Endothelial cell of umbilical vein (primary cell): ENCODE data around the gene NUP214. TPM values are rescaled to one million over a fixed set of nuclear protein-coding genes. Genes with fewer than 3 reads are reported as not detected.

Experiments
- BruUV-seq: library from RNA; stranded (reverse); fragments of 400-500 nt; replicated peaks from 2 replicates; lab custom pipeline; 2021; lab: Mats Ljungman, UMichigan
- CTCF ChIA-PET: fragments of 300-600, 350-600 bp; sonication (Branson Sonifier 250); formaldehyde crosslinking; loops from one replicate; lab custom pipeline; 2021; ENCODE audit warnings: antibody characterized with exemption, inconsistent platforms; lab: Charles Lee
- POLR2A ChIA-PET: fragments of 300-600, 350-600 bp; sonication (Branson Sonifier 250); formaldehyde crosslinking; loops from one replicate; lab custom pipeline; 2021; ENCODE audit warnings: antibody characterized with exemption, inconsistent platforms; lab: Charles Lee
- DNase-seq: peaks from one replicate; pipeline ENCODE4 v3.0.0-alpha.2; 2011; ENCODE audit warnings: low read depth, low spot score
- FAIRE-seq: peaks from 2 replicates; lab custom pipeline; 2011; peaks lifted over from hg19 to GRCh38; lab: Jason Lieb, UNC
- H2AFZ ChIP-seq: 2 replicates; pipeline ENCODE4 v1.6.0; 2012; ENCODE audit warnings: low read depth, low read length, control low read depth, inconsistent platforms
- H3K27ac ChIP-seq: 2 replicates; pipeline ENCODE4 v1.5.1; 2011; ENCODE audit warnings: low read depth, mild to moderate bottlenecking, control low read depth, low read length, moderate library complexity; ENCODE audit not compliant: insufficient read depth
- H3K27me3 ChIP-seq, 2 experiments: 2 replicates each; pipeline versions ENCODE4 v1.6.0 to v1.6.1; 2011; ENCODE audit warnings: low read length in 2 of 2, mixed read lengths in 1 of 2; ENCODE audit not compliant: control insufficient read depth in 2 of 2, insufficient read depth in 2 of 2
- H3K36me3 ChIP-seq, 2 experiments: 2 replicates in 1 of 2; 3 replicates in 1 of 2; pipeline ENCODE4 v1.5.1; 2011; ENCODE audit warnings: low read length in 2 of 2, mild to moderate bottlenecking in 1 of 2, moderate library complexity in 1 of 2; ENCODE audit not compliant: control insufficient read depth in 2 of 2, insufficient read depth in 2 of 2; ENCODE audit errors: extremely low read depth in 1 of 2
- H3K4me1 ChIP-seq: 3 replicates; pipeline ENCODE4 v1.5.1; 2011; ENCODE audit warnings: mild to moderate bottlenecking, low read length; ENCODE audit not compliant: control insufficient read depth, insufficient read depth; ENCODE audit errors: extremely low read depth
- H3K4me2 ChIP-seq: 2 replicates; pipeline ENCODE4 v1.6.1; 2011; ENCODE audit warnings: low read length, control low read depth, mixed read lengths; ENCODE audit not compliant: insufficient read depth
- H3K4me3 ChIP-seq, 3 experiments: fragments of 200-600 bp in 1 of 3; sonication (generic), shearing (Covaris generic) in 1 of 3; replicated peaks in 1 of 3; 2 replicates each; pipeline ENCODE4 v1.5.1; 2011 to 2016; ENCODE audit warnings: control low read depth in 3 of 3, low read length in 3 of 3, mild to moderate bottlenecking in 2 of 3, inconsistent platforms in 1 of 3, low read depth in 1 of 3, moderate library complexity in 1 of 3; ENCODE audit not compliant: insufficient read depth in 1 of 3
- H3K79me2 ChIP-seq: 2 replicates; pipeline ENCODE4 v1.6.0; 2012; ENCODE audit warnings: low read length, inconsistent platforms; ENCODE audit not compliant: control insufficient read depth, insufficient read depth
- H3K9ac ChIP-seq: replicated peaks from 2 replicates; pipeline ENCODE3; 2011; ENCODE audit warnings: low read length, control low read depth; ENCODE audit not compliant: insufficient read depth; ENCODE audit errors: extremely low read depth
- H3K9me1 ChIP-seq: replicated peaks from 3 replicates; pipeline ENCODE4 v1.6.0; 2011; ENCODE audit warnings: mild to moderate bottlenecking, low read length; ENCODE audit not compliant: control insufficient read depth, insufficient read depth; ENCODE audit errors: extremely low read depth
- H3K9me3 ChIP-seq: replicated peaks from 2 replicates; pipeline ENCODE4 v1.5.1; 2012; ENCODE audit warnings: low read length, inconsistent platforms; ENCODE audit not compliant: control insufficient read depth, insufficient read depth
- H4K20me1 ChIP-seq: replicated peaks from 2 replicates; pipeline ENCODE3; 2011; ENCODE audit warnings: mild to moderate bottlenecking, low read length; ENCODE audit not compliant: control insufficient read depth, insufficient read depth; ENCODE audit errors: extremely low read depth
- EZH2 ChIP-seq: IDR thresholded peaks from 2 replicates; pipeline ENCODE4 v1.6.1; 2012; ENCODE audit warnings: borderline replicate concordance, low read depth, mild to moderate bottlenecking, moderate library complexity, low read length, inconsistent platforms; ENCODE audit not compliant: severe bottlenecking
- FOS ChIP-seq: IDR thresholded peaks from 2 replicates; pipeline ENCODE4 v1.6.1; 2011; ENCODE audit warnings: mild to moderate bottlenecking, low read length, moderate library complexity, borderline replicate concordance; ENCODE audit not compliant: insufficient read depth
- GATA2 ChIP-seq: IDR thresholded peaks from 2 replicates; pipeline ENCODE4 v1.7.0; 2011; ENCODE audit warnings: low read depth, mild to moderate bottlenecking, moderate library complexity, mixed read lengths, low read length; ENCODE audit not compliant: insufficient read length, insufficient read depth
- JUN ChIP-seq: IDR thresholded peaks from 2 replicates; pipeline ENCODE4 v1.6.1; 2011; ENCODE audit warnings: borderline replicate concordance, low read depth; ENCODE audit not compliant: insufficient read length, insufficient read depth
- MYC ChIP-seq: IDR thresholded peaks from one replicate; pipeline ENCODE4 v1.6.1; 2011; ENCODE audit warnings: mild to moderate bottlenecking, low read depth, low read length
- POLR2A ChIP-seq: IDR thresholded peaks from 2 replicates; pipeline ENCODE4 v1.6.1; 2012; ENCODE audit warnings: low read depth, mild to moderate bottlenecking, control low read depth, low read length
- POLR2AphosphoS5 ChIP-seq: IDR thresholded peaks from 2 replicates; pipeline ENCODE4 v1.6.1; 2012; ENCODE audit warnings: low read depth, mild to moderate bottlenecking, control low read depth, low read length, moderate library complexity; ENCODE audit not compliant: insufficient read depth
- dilution Hi-C: fragments of 300-500 bp; cut with MboI; formaldehyde crosslinking; loops from one replicate; pipeline ENCODE4 v1.15.0; 2019; ENCODE audit warnings: low sequenced_read_pairs; ENCODE audit not compliant: extremely low pct_ligation_motif_present
- intact Hi-C: fragments of 100-400 bp; cut with micrococcal nuclease; formaldehyde crosslinking; loops from one replicate; pipeline ENCODE4 v1.10.0; 2022
- polyA plus RNA-seq, 4 experiments: library from polyadenylated mRNA; depleted of rRNA in 3 of 4; stranded (reverse) in 3 of 4; unstranded in 1 of 4; fragments of >200 nt; gene quantifications; 2 replicates each; pipeline versions ENCODE4 v1.2.1 to v1.2.3, GENCODE V29; 2011 to 2012; ENCODE audit warnings: missing spikeins in 1 of 4
- total RNA-seq: library from RNA; stranded (reverse); gene quantifications from 2 replicates; pipeline ENCODE4 v1.2.3, GENCODE V29; 2021
- TF ChIP-seq, protein P1 (sequence below), 2 donors: IDR thresholded peaks; 1 replicate in 1 of 2; 2 replicates in 1 of 2; pipeline ENCODE4 v1.5.1; 2011; ENCODE audit warnings: low read length in 2 of 2, mild to moderate bottlenecking in 2 of 2, moderate library complexity in 2 of 2, control low read depth in 1 of 2, inconsistent platforms in 1 of 2, low read depth in 1 of 2; ENCODE audit not compliant: insufficient read depth in 1 of 2; ENCODE audit errors: extremely low read depth in 1 of 2
- TF ChIP-seq, protein P2 (sequence below): IDR thresholded peaks from 2 replicates; pipeline ENCODE4 v1.6.1; 2011; ENCODE audit not compliant: insufficient read depth, insufficient read length

NUP214 gene
- total and polyA plus RNA-seq, 2 donors (not counting 3 experiments of a cell fraction or from before 2014, with no cell fraction given): 28.7 to 65.9 TPM

DNA sequence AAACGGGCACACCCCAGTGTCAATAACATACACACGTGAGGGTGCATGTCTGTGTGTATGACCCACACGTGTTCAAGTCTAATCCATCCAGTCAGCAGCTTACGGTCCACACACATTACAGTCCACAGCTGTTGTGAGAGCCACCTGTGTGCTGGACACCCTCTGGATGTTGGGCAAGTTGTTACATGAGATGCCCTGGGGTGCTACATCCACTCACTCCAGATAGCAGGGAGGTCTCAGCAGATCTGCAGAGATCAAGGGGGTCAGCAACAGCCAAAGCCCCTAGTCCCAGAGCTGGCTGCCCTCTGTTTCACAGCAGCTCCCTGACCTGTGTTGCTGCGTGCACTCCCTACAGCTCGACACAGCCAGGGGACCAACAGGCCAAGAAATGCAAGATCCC is 33.4 kb upstream of the NUP214 start:
- no peaks in the 10 kb centered on the region for H3K9me1 ChIP-seq
- peaks cover 8 to 14% of the 10 kb centered on the region in 2 experiments for H3K27me3 ChIP-seq
- H3K79me2 ChIP-seq: no peaks in the 10 kb centered on the region
- TF ChIP-seq JUN: no peak
- TF ChIP-seq EZH2: no peak
- no peak for TF ChIP-seq MYC
- TF ChIP-seq POLR2AphosphoS5: no peak
- TF ChIP-seq POLR2A: no peak
- TF ChIP-seq, protein P1, sequence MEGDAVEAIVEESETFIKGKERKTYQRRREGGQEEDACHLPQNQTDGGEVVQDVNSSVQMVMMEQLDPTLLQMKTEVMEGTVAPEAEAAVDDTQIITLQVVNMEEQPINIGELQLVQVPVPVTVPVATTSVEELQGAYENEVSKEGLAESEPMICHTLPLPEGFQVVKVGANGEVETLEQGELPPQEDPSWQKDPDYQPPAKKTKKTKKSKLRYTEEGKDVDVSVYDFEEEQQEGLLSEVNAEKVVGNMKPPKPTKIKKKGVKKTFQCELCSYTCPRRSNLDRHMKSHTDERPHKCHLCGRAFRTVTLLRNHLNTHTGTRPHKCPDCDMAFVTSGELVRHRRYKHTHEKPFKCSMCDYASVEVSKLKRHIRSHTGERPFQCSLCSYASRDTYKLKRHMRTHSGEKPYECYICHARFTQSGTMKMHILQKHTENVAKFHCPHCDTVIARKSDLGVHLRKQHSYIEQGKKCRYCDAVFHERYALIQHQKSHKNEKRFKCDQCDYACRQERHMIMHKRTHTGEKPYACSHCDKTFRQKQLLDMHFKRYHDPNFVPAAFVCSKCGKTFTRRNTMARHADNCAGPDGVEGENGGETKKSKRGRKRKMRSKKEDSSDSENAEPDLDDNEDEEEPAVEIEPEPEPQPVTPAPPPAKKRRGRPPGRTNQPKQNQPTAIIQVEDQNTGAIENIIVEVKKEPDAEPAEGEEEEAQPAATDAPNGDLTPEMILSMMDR (IDR thresholded peaks at IDR 0.05; ENCODE audit: extremely low read depth in 1 of 2, insufficient read depth in 1 of 2, low read depth in 1 of 2, low read length in 2 of 2): no peak
- no peak for TF ChIP-seq FOS
- TF ChIP-seq, protein P2, sequence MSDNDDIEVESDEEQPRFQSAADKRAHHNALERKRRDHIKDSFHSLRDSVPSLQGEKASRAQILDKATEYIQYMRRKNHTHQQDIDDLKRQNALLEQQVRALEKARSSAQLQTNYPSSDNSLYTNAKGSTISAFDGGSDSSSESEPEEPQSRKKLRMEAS: no peak
- TF ChIP-seq GATA2: no peak
- no peak overlapping the region for H3K9ac ChIP-seq
- dilution Hi-C loops (no loop called here), intact Hi-C loops (no loop called here)
- H3K27ac ChIP-seq: no peak overlapping the region
- H3K4me2 ChIP-seq: no peak overlapping the region
- no peak overlapping the region for H3K4me3 ChIP-seq
- no TSS peak for BruUV-seq
- H3K9me3 ChIP-seq: no peaks in the 10 kb centered on the region
- H3K4me1 ChIP-seq: peaks cover 2% of the 10 kb centered on the region
- no peaks in the 10 kb centered on the region for H4K20me1 ChIP-seq
- CTCF ChIA-PET: no interaction called here
- no peaks in the 10 kb centered on the region for H3K36me3 ChIP-seq
- POLR2A ChIA-PET: no interaction called here
- FAIRE-seq (no peak), DNase-seq (no peak)
- H2AFZ ChIP-seq: no peak overlapping the region
